ENCODE data around the gene RTKN. TPM values are rescaled to one million over a fixed set of nuclear protein-coding genes. Genes with fewer than 3 reads are reported as not detected.
A peak's percentile ranks its signal among the peaks of the same experiment; 100 is the strongest.

The RTKN gene
- total and polyA plus RNA-seq, 2 experiments from 2014 or later, result 74.2 to 77.5 TPM

GRCh38 chr2:74439373-74439772 lies 2.4 kb downstream of the RTKN start:
- Histone ChIP-seq H3K36me3 (replicated peaks; ENCODE audit: insufficient read depth, low read depth) (no peaks in the 10 kb centered on the region), H3K79me2 (peaks cover 59% of the 10 kb centered on the region), H2AFZ (no peak overlapping the region), H3K9me3 (ENCODE audit: low read depth) (no peaks in the 10 kb centered on the region), H4K20me1 (ENCODE audit: insufficient read depth, poor library complexity, severe bottlenecking) (peaks cover 38% of the 10 kb centered on the region), H3K27ac (peak overlapping the region; percentile 98), H3K4me1 (ENCODE audit: insufficient read depth) (peaks cover 20% of the 10 kb centered on the region), H3K9me2 (replicated peaks; ENCODE audit: insufficient read depth) (no peaks in the 10 kb centered on the region), H3K4me3 (peak overlapping the region; percentile 24), H3K4me2 (peak overlapping the region; percentile 86), H3K27me3 (no peaks in the 10 kb centered on the region)
- TF ChIP-seq, protein P1, sequence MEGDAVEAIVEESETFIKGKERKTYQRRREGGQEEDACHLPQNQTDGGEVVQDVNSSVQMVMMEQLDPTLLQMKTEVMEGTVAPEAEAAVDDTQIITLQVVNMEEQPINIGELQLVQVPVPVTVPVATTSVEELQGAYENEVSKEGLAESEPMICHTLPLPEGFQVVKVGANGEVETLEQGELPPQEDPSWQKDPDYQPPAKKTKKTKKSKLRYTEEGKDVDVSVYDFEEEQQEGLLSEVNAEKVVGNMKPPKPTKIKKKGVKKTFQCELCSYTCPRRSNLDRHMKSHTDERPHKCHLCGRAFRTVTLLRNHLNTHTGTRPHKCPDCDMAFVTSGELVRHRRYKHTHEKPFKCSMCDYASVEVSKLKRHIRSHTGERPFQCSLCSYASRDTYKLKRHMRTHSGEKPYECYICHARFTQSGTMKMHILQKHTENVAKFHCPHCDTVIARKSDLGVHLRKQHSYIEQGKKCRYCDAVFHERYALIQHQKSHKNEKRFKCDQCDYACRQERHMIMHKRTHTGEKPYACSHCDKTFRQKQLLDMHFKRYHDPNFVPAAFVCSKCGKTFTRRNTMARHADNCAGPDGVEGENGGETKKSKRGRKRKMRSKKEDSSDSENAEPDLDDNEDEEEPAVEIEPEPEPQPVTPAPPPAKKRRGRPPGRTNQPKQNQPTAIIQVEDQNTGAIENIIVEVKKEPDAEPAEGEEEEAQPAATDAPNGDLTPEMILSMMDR (IDR thresholded peaks at IDR 0.05; ENCODE audit: poor library complexity), result no peak
- TF ChIP-seq EZH2 (IDR thresholded peaks at IDR 0.05; ENCODE audit: borderline replicate concordance) (no peak), EZH2phosphoT487 (IDR thresholded peaks at IDR 0.05; ENCODE audit: low read depth, severe bottlenecking, unreplicated experiment) (no peak)
- no peak for DNase-seq (ENCODE audit: low spot score)
- 56% methylated on average over 3 of the region's 3 CpGs for WGBS (ENCODE audit: low lambda C conversion rate, missing lambda C conversion rate)

DNA sequence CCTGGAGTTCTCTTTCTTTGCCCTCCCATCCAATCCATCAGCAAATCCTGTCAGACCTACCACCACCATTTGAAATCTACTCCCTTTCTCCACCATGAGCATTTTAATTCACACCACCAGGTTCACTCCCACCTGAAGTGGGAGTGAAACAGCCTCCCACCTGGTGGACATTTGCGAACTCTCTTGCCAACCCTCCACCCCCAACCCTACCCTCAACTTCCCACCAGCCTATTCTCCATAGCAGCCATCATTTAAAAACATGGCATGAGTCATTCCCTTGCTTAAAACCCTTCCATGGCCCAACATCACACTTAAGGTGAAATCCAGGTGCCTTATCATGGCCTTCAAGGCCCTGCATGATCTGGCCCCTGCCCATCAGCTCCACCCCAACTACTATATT lies 3.5 kb downstream of the RTKN start:
- Histone ChIP-seq H3K4me2 (peak overlapping the region; percentile 86), H3K9me3 (ENCODE audit: low read depth) (no peaks in the 10 kb centered on the region), H3K4me1 (ENCODE audit: insufficient read depth) (peaks cover 16% of the 10 kb centered on the region), H2AFZ (no peak overlapping the region), H3K27me3 (no peaks in the 10 kb centered on the region), H3K9me2 (replicated peaks; ENCODE audit: insufficient read depth) (no peaks in the 10 kb centered on the region), H4K20me1 (ENCODE audit: insufficient read depth, poor library complexity, severe bottlenecking) (peaks cover 42% of the 10 kb centered on the region), H3K36me3 (replicated peaks; ENCODE audit: insufficient read depth, low read depth) (no peaks in the 10 kb centered on the region), H3K27ac (no peak overlapping the region), H3K4me3 (no peak overlapping the region), H3K79me2 (peaks cover 69% of the 10 kb centered on the region)
- 93% methylated on average over 1 of the region's 1 CpG for WGBS (ENCODE audit: low lambda C conversion rate, missing lambda C conversion rate)
- TF ChIP-seq, protein P1 (IDR thresholded peaks at IDR 0.05; ENCODE audit: poor library complexity), result no peak
- TF ChIP-seq EZH2 (IDR thresholded peaks at IDR 0.05; ENCODE audit: borderline replicate concordance) (no peak), EZH2phosphoT487 (IDR thresholded peaks at IDR 0.05; ENCODE audit: low read depth, severe bottlenecking, unreplicated experiment) (no peak)
- no peak for DNase-seq (ENCODE audit: low spot score)

DNA sequence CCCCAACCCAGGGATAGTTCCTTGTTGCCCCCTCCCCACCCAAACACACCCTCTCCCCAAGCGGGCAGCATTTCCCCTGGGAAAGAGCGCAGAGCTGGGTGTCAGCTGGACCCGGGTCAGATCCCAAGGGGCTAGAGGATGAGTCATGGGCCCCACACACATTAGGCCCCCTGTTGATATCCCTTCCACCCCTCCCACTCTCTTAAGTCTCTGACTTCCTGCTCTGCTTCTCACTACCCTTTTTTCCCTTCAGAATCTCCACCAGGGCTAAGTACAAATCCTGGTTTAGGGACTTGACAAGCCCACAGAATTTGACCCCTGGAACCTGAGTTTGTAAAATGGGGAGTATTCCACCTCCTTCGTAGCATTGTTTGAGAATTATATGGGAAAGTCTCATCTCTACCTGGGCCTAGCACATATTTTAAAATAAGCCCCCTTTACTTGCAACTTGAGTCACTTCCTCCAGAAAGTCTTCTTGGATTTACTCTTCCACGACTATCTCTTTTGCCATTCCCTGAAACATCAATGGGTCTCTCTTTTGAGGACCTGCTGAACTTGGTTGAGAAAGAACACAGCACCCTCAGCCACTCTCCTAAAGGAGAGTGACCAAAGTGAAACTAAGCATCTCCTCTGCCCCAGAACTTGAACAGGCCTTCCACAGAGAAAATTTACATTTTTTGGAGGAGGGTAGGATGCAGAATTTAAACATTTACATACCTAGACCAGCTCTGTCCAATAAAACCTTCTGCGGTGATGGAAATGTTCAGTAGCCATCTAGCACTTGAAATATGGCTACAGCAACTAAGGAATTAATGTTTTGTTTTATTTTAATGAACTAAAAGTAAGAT lies 4.7 kb downstream of the RTKN start:
- no peak overlapping the region for H3K4me2 ChIP-seq
- no peak for DNase-seq (ENCODE audit: low spot score)
- no peaks in the 10 kb centered on the region for H3K27me3 ChIP-seq
- peaks cover 16% of the 10 kb centered on the region for H3K4me1 ChIP-seq (ENCODE audit: insufficient read depth)
- TF ChIP-seq, protein P1 (IDR thresholded peaks at IDR 0.05; ENCODE audit: poor library complexity), result no peak
- TF ChIP-seq EZH2phosphoT487 (IDR thresholded peaks at IDR 0.05; ENCODE audit: low read depth, severe bottlenecking, unreplicated experiment) (no peak), EZH2 (IDR thresholded peaks at IDR 0.05; ENCODE audit: borderline replicate concordance) (no peak)
- H3K27ac ChIP-seq, result no peak overlapping the region
- 83% methylated on average over 6 of the region's 6 CpGs for WGBS (ENCODE audit: low lambda C conversion rate, missing lambda C conversion rate)
- H3K9me2 ChIP-seq (replicated peaks; ENCODE audit: insufficient read depth), result no peaks in the 10 kb centered on the region
- peaks cover 77% of the 10 kb centered on the region for H3K79me2 ChIP-seq
- H2AFZ ChIP-seq, result no peak overlapping the region
- no peak overlapping the region for H3K4me3 ChIP-seq
- no peaks in the 10 kb centered on the region for H3K9me3 ChIP-seq (ENCODE audit: low read depth)
- H3K36me3 ChIP-seq (replicated peaks; ENCODE audit: insufficient read depth, low read depth), result no peaks in the 10 kb centered on the region
- H4K20me1 ChIP-seq (ENCODE audit: insufficient read depth, poor library complexity, severe bottlenecking), result peaks cover 46% of the 10 kb centered on the region
